Measurements from ENCODE around the gene C8A.

DNA sequence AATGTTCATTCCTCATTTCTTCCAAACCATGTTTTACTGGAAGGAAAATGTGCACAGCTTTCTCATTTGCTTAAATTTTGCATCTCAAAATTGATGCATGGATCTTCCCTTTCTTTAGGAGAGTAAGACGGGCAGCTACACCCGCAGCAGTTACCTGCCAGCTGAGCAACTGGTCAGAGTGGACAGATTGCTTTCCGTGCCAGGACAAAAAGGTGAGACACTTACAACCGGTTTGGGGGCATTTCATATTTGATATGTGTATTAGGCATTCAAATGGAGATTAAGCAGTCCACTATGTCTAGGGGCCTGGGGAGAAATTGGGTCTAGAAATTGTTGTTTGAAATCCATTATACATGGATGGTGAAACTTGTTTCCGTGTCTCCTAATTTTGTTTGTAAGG, 12.9 kb downstream of the C8A start:
- TF ChIP-seq, protein P1, sequence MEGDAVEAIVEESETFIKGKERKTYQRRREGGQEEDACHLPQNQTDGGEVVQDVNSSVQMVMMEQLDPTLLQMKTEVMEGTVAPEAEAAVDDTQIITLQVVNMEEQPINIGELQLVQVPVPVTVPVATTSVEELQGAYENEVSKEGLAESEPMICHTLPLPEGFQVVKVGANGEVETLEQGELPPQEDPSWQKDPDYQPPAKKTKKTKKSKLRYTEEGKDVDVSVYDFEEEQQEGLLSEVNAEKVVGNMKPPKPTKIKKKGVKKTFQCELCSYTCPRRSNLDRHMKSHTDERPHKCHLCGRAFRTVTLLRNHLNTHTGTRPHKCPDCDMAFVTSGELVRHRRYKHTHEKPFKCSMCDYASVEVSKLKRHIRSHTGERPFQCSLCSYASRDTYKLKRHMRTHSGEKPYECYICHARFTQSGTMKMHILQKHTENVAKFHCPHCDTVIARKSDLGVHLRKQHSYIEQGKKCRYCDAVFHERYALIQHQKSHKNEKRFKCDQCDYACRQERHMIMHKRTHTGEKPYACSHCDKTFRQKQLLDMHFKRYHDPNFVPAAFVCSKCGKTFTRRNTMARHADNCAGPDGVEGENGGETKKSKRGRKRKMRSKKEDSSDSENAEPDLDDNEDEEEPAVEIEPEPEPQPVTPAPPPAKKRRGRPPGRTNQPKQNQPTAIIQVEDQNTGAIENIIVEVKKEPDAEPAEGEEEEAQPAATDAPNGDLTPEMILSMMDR (IDR thresholded peaks at IDR 0.05) = no peak
- TF ChIP-seq POLR2A (IDR thresholded peaks at IDR 0.05) (no peak), POLR2AphosphoS5 (IDR thresholded peaks at IDR 0.05; ENCODE audit: insufficient read depth in 1 of 2, low read depth in 1 of 2) (no peak)
